Gastrocnemius medialis (tissue), 4 donors: Measurements from ENCODE around the gene DOCK3.

ENCODE experiments used
- POLR2A ChIP-seq, 2 donors: fragments of 450-650 bp; IDR thresholded peaks; one replicate each; pipeline ENCODE4 v1.6.1; 2017; ENCODE audit warnings: antibody characterized with exemption in 2 of 2, mild to moderate bottlenecking in 2 of 2, moderate library complexity in 2 of 2
- TF ChIP-seq, protein P1 (sequence below), 5 experiments: fragments of 450-650 bp in 3 of 5; fragments of 200-600 bp in 2 of 5; sonication (generic) in 2 of 5; IDR thresholded peaks in 4 of 5; conservative IDR thresholded peaks in 1 of 5; 1 replicate in 4 of 5; 2 replicates in 1 of 5; pipeline ENCODE4 v1.5.1; 2016 to 2019; ENCODE audit warnings: antibody characterized with exemption in 5 of 5, mild to moderate bottlenecking in 3 of 5, moderate library complexity in 3 of 5

- no peak for TF ChIP-seq POLR2A (IDR thresholded peaks at IDR 0.05)
- TF ChIP-seq, protein P1, sequence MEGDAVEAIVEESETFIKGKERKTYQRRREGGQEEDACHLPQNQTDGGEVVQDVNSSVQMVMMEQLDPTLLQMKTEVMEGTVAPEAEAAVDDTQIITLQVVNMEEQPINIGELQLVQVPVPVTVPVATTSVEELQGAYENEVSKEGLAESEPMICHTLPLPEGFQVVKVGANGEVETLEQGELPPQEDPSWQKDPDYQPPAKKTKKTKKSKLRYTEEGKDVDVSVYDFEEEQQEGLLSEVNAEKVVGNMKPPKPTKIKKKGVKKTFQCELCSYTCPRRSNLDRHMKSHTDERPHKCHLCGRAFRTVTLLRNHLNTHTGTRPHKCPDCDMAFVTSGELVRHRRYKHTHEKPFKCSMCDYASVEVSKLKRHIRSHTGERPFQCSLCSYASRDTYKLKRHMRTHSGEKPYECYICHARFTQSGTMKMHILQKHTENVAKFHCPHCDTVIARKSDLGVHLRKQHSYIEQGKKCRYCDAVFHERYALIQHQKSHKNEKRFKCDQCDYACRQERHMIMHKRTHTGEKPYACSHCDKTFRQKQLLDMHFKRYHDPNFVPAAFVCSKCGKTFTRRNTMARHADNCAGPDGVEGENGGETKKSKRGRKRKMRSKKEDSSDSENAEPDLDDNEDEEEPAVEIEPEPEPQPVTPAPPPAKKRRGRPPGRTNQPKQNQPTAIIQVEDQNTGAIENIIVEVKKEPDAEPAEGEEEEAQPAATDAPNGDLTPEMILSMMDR (IDR thresholded peaks at IDR 0.05 in 4 of 5, conservative IDR thresholded peaks at IDR 0.05 in 1 of 5): no peak
Measured at GRCh38 chr3:51394541-51394940, 719.8 kb downstream of the DOCK3 start.
